Mesenchymal stem cell (in vitro differentiated cells and primary cell): ENCODE data around the gene CIITA.
A peak's percentile ranks its signal among the peaks of the same experiment; 100 is the strongest.

Source experiments
- DNase-seq: peaks from one replicate; pipeline ENCODE4 v3.0.0-alpha.2; 2013
- H2AFZ ChIP-seq: one replicate; pipeline ENCODE4 v1.6.1; 2013; ENCODE audit warnings: low read depth, mild to moderate bottlenecking, control low read depth, inconsistent platforms, low read length, moderate library complexity
- H2AK5ac ChIP-seq: 2 replicates; pipeline ENCODE4 v1.6.1; 2013; ENCODE audit warnings: low read length, moderate library complexity, mild to moderate bottlenecking, inconsistent platforms; ENCODE audit not compliant: severe bottlenecking
- H2BK120ac ChIP-seq: one replicate; pipeline ENCODE4 v1.6.1; 2013; ENCODE audit warnings: low read depth, mild to moderate bottlenecking, inconsistent platforms, low read length, moderate library complexity
- H2BK12ac ChIP-seq, 2 experiments: one replicate each; pipeline ENCODE4 v1.6.1; 2013; ENCODE audit warnings: inconsistent platforms in 2 of 2, low read length in 2 of 2, mild to moderate bottlenecking in 2 of 2, moderate library complexity in 2 of 2, control low read depth in 1 of 2
- H2BK15ac ChIP-seq: one replicate; pipeline ENCODE4 v1.6.1; 2013; ENCODE audit warnings: mild to moderate bottlenecking, low read depth, inconsistent platforms; ENCODE audit not compliant: poor library complexity, severe bottlenecking
- H2BK5ac ChIP-seq: 2 replicates; pipeline ENCODE4 v1.6.1; 2013; ENCODE audit warnings: low read depth, mild to moderate bottlenecking, low read length, control low read depth, inconsistent platforms; ENCODE audit not compliant: poor library complexity, severe bottlenecking
- H3K14ac ChIP-seq, 2 experiments: one replicate each; pipeline ENCODE4 v1.6.1; 2013; ENCODE audit warnings: inconsistent platforms in 2 of 2, low read length in 2 of 2, control low read depth in 1 of 2, mild to moderate bottlenecking in 1 of 2, moderate library complexity in 1 of 2
- H3K18ac ChIP-seq, 2 experiments: one replicate each; pipeline ENCODE4 v1.6.1; 2013; ENCODE audit warnings: inconsistent platforms in 2 of 2, low read length in 2 of 2, control low read depth in 1 of 2, low read depth in 1 of 2, mild to moderate bottlenecking in 1 of 2
- H3K23ac ChIP-seq, 2 experiments: one replicate each; pipeline ENCODE4 v1.6.1; 2013; ENCODE audit warnings: inconsistent platforms in 2 of 2, low read length in 2 of 2, mild to moderate bottlenecking in 2 of 2, moderate library complexity in 2 of 2, control low read depth in 1 of 2
- H3K27ac ChIP-seq: 2 replicates; pipeline ENCODE4 v1.5.1; 2013; ENCODE audit warnings: mild to moderate bottlenecking, moderate library complexity, low read length, control low read depth, inconsistent platforms; ENCODE audit not compliant: poor library complexity, severe bottlenecking
- H3K27me3 ChIP-seq, 2 experiments: 2 replicates each; pipeline versions ENCODE4 v1.6.1 to v1.7.0; 2013; ENCODE audit warnings: low read length in 2 of 2, mild to moderate bottlenecking in 2 of 2, moderate library complexity in 2 of 2, control low read depth in 1 of 2, inconsistent platforms in 1 of 2; ENCODE audit not compliant: control insufficient read depth in 1 of 2, insufficient read depth in 1 of 2
- H3K36me3 ChIP-seq, 2 experiments: 2 replicates each; pipeline versions ENCODE4 v1.6.1 to v1.7.0; 2013; ENCODE audit warnings: low read length in 2 of 2, control low read depth in 1 of 2, inconsistent platforms in 1 of 2, low read depth in 1 of 2, mild to moderate bottlenecking in 1 of 2; ENCODE audit not compliant: insufficient read depth in 2 of 2, control insufficient read depth in 1 of 2
- H3K4ac ChIP-seq, 2 experiments: one replicate each; pipeline ENCODE4 v1.6.1; 2013; ENCODE audit warnings: inconsistent platforms in 2 of 2, low read length in 2 of 2, mild to moderate bottlenecking in 2 of 2, moderate library complexity in 2 of 2, control low read depth in 1 of 2, low read depth in 1 of 2
- H3K4me1 ChIP-seq: 2 replicates; pipeline ENCODE4 v1.6.1; 2013; ENCODE audit warnings: low read depth, low read length, control low read depth; ENCODE audit not compliant: control insufficient read depth, insufficient read depth
- H3K4me2 ChIP-seq: 2 replicates; pipeline ENCODE4 v1.6.1; 2013; ENCODE audit warnings: low read length, mild to moderate bottlenecking, inconsistent platforms; ENCODE audit not compliant: poor library complexity, severe bottlenecking
- H3K4me3 ChIP-seq, 2 experiments: 2 replicates each; pipeline versions ENCODE4 v1.5.1 to v1.7.0; 2013; ENCODE audit warnings: low read length in 2 of 2, mild to moderate bottlenecking in 2 of 2, control low read depth in 1 of 2, low read depth in 1 of 2; ENCODE audit not compliant: insufficient read depth in 1 of 2
- H3K79me1 ChIP-seq: replicated peaks from 2 replicates; pipeline ENCODE4 v1.6.1; 2013; ENCODE audit warnings: mild to moderate bottlenecking, control low read depth, low read length, inconsistent platforms; ENCODE audit not compliant: poor library complexity, severe bottlenecking
- H3K9ac ChIP-seq: 2 replicates; pipeline ENCODE4 v1.7.0; 2013; ENCODE audit warnings: mild to moderate bottlenecking, low read length, moderate library complexity
- H3K9me3 ChIP-seq: 2 replicates; pipeline ENCODE4 v1.7.0; 2013; ENCODE audit warnings: mild to moderate bottlenecking, low read length; ENCODE audit not compliant: control insufficient read depth
- H4K8ac ChIP-seq: one replicate; pipeline ENCODE4 v1.6.1; 2013; ENCODE audit warnings: inconsistent platforms, mild to moderate bottlenecking, low read length, moderate library complexity
- H4K91ac ChIP-seq: one replicate; pipeline ENCODE4 v1.6.1; 2013; ENCODE audit warnings: mild to moderate bottlenecking, low read length, inconsistent platforms
- WGBS: methylation state at CpG from one replicate; pipeline ENCODE4 v1.1.7; 2013; ENCODE audit warnings: mixed read lengths; 5-methylcytosine and 5-hydroxymethylcytosine counted together

Gene CIITA

GRCh38 chr16:10981697-10982216, 104.8 kb downstream of the CIITA start:
- no peak overlapping the region for H2BK120ac ChIP-seq
- 87% methylated on average over 4 of the region's 4 CpGs for WGBS
- H3K18ac ChIP-seq, result peak overlapping the region in 1 of 2 experiments; percentile 33
- no peak overlapping the region for H2BK5ac ChIP-seq
- no peak overlapping the region for H3K4ac ChIP-seq
- no peak overlapping the region for H2AFZ ChIP-seq
- H3K14ac ChIP-seq, result no peak overlapping the region
- peaks cover 4% of the 10 kb centered on the region for H3K4me1 ChIP-seq
- H2AK5ac ChIP-seq, result no peak overlapping the region
- H4K8ac ChIP-seq, result no peak overlapping the region
- peak overlapping the region in 1 of 2 experiments; percentile 25 for H3K4me3 ChIP-seq
- H2BK15ac ChIP-seq, result no peak overlapping the region
- H4K91ac ChIP-seq, result no peak overlapping the region
- no peaks in the 10 kb centered on the region for H3K9me3 ChIP-seq
- H3K36me3 ChIP-seq, result peaks cover 33 to 44% of the 10 kb centered on the region in 2 experiments
- H2BK12ac ChIP-seq, result peak overlapping the region in 1 of 2 experiments; percentile 70
- no peak overlapping the region for H3K27ac ChIP-seq
- H3K4me2 ChIP-seq, result no peak overlapping the region
- peaks cover 6% of the 10 kb centered on the region for H3K79me1 ChIP-seq
- H3K27me3 ChIP-seq, result no peaks in the 10 kb centered on the region
- no peak overlapping the region for H3K23ac ChIP-seq
- no peak for DNase-seq
- H3K9ac ChIP-seq, result peak overlapping the region; percentile 49

GRCh38 chr16:10982465-10983150, 105.6 kb downstream of the CIITA start:
- H3K4me1 ChIP-seq, result peaks cover 2% of the 10 kb centered on the region
- no peak overlapping the region for H3K23ac ChIP-seq
- no peaks in the 10 kb centered on the region for H3K27me3 ChIP-seq
- H3K4me2 ChIP-seq, result no peak overlapping the region
- peak overlapping the region in 1 of 2 experiments; percentile 37 for H2BK12ac ChIP-seq
- WGBS, result 82% methylated on average over 14 of the region's 15 CpGs
- H2BK120ac ChIP-seq, result no peak overlapping the region
- no peak overlapping the region for H2BK15ac ChIP-seq
- peaks cover 3% of the 10 kb centered on the region for H3K79me1 ChIP-seq
- H3K18ac ChIP-seq, result no peak overlapping the region
- peak overlapping the region; percentile 23 for H4K91ac ChIP-seq
- H2AFZ ChIP-seq, result no peak overlapping the region
- H3K14ac ChIP-seq, result no peak overlapping the region
- no peak overlapping the region for H2AK5ac ChIP-seq
- H3K9me3 ChIP-seq, result no peaks in the 10 kb centered on the region
- no peak overlapping the region for H3K4ac ChIP-seq
- peak overlapping the region in 1 of 2 experiments; percentile 25 for H3K4me3 ChIP-seq
- peak; percentile 35 for DNase-seq
- peak overlapping the region; percentile 49 for H3K9ac ChIP-seq
- no peak overlapping the region for H3K27ac ChIP-seq
- H3K36me3 ChIP-seq, result peaks cover 27 to 37% of the 10 kb centered on the region in 2 experiments
- no peak overlapping the region for H4K8ac ChIP-seq
- no peak overlapping the region for H2BK5ac ChIP-seq

- Histone ChIP-seq H4K8ac (no peak overlapping the region), H3K27me3 (no peaks in the 10 kb centered on the region), H3K18ac (no peak overlapping the region), H3K4ac (no peak overlapping the region), H3K36me3 (peaks cover 27 to 34% of the 10 kb centered on the region in 2 experiments), H2BK120ac (no peak overlapping the region), H2AFZ (no peak overlapping the region), H2AK5ac (no peak overlapping the region), H3K27ac (no peak overlapping the region), H3K9ac (peak overlapping the region; percentile 49), H2BK12ac (peak overlapping the region in 1 of 2 experiments; percentile 40), H3K79me1 (peaks cover 4% of the 10 kb centered on the region), H3K14ac (no peak overlapping the region), H3K23ac (no peak overlapping the region), H3K4me1 (peaks cover 2% of the 10 kb centered on the region), H3K4me3 (peak overlapping the region in 1 of 2 experiments; percentile 25), H4K91ac (no peak overlapping the region), H3K4me2 (no peak overlapping the region), H3K9me3 (no peaks in the 10 kb centered on the region), H2BK5ac (no peak overlapping the region), H2BK15ac (peak overlapping the region; percentile 21)
- DNase-seq, result no peak
- WGBS, result 97% methylated on average over 8 of the region's 8 CpGs
Observed at GRCh38 chr16:10983159-10983558, 106.2 kb downstream of the CIITA start.

GRCh38 chr16:10984509-10984908, 107.5 kb downstream of the CIITA start:
- H2BK15ac ChIP-seq, result no peak overlapping the region
- peak; percentile 88 for DNase-seq
- H3K9me3 ChIP-seq, result no peaks in the 10 kb centered on the region
- H2BK120ac ChIP-seq, result peak overlapping the region; percentile 21
- no peak overlapping the region for H4K91ac ChIP-seq
- H3K27me3 ChIP-seq, result no peaks in the 10 kb centered on the region
- H3K36me3 ChIP-seq, result peaks cover 22 to 31% of the 10 kb centered on the region in 2 experiments
- peak overlapping the region in 1 of 2 experiments; percentile 14 for H3K18ac ChIP-seq
- no peak overlapping the region for H3K9ac ChIP-seq
- peaks cover 7% of the 10 kb centered on the region for H3K79me1 ChIP-seq
- no peak overlapping the region for H2BK5ac ChIP-seq
- H3K14ac ChIP-seq, result no peak overlapping the region
- H2AFZ ChIP-seq, result no peak overlapping the region
- H3K23ac ChIP-seq, result no peak overlapping the region
- 56% methylated on average over 6 of the region's 6 CpGs for WGBS
- no peak overlapping the region for H3K4me3 ChIP-seq
- H4K8ac ChIP-seq, result no peak overlapping the region
- H3K4me2 ChIP-seq, result no peak overlapping the region
- H3K4ac ChIP-seq, result peak overlapping the region in 1 of 2 experiments; percentile 17
- H3K27ac ChIP-seq, result no peak overlapping the region
- no peak overlapping the region for H2AK5ac ChIP-seq
- H2BK12ac ChIP-seq, result no peak overlapping the region
- peaks cover 5% of the 10 kb centered on the region for H3K4me1 ChIP-seq
